Duodenal mucosa (tissue), 2 donors: ENCODE data around the gene NKX6-2.

Source experiments
- H3K27ac ChIP-seq: one replicate; pipeline ENCODE4 v1.7.0; 2013; ENCODE audit warnings: low read depth, low read length
- H3K27me3 ChIP-seq, 2 donors: one replicate each; pipeline ENCODE4 v1.7.0; 2013; ENCODE audit warnings: low read length in 2 of 2, control low read depth in 1 of 2; ENCODE audit not compliant: insufficient read depth in 2 of 2, control insufficient read depth in 1 of 2
- H3K36me3 ChIP-seq, 2 donors: one replicate each; pipeline ENCODE4 v1.7.0; 2013; ENCODE audit warnings: low read length in 2 of 2, control low read depth in 1 of 2; ENCODE audit not compliant: insufficient read depth in 2 of 2, control insufficient read depth in 1 of 2
- H3K4me1 ChIP-seq, 2 donors: one replicate each; pipeline ENCODE4 v1.7.0; 2013; ENCODE audit warnings: low read length in 2 of 2, control low read depth in 1 of 2; ENCODE audit not compliant: insufficient read depth in 2 of 2, control insufficient read depth in 1 of 2
- H3K4me3 ChIP-seq, 2 donors: one replicate each; pipeline ENCODE4 v1.7.0; 2013; ENCODE audit warnings: low read length in 2 of 2, low read depth in 1 of 2
- H3K9ac ChIP-seq, 2 donors: one replicate each; pipeline ENCODE4 v1.7.0; 2013; ENCODE audit warnings: low read length in 2 of 2, low read depth in 1 of 2
- H3K9me3 ChIP-seq, 2 donors: one replicate each; pipeline ENCODE4 v1.7.0; 2013; ENCODE audit warnings: low read length in 2 of 2, control low read depth in 1 of 2; ENCODE audit not compliant: control insufficient read depth in 1 of 2

NKX6-2 gene

DNA sequence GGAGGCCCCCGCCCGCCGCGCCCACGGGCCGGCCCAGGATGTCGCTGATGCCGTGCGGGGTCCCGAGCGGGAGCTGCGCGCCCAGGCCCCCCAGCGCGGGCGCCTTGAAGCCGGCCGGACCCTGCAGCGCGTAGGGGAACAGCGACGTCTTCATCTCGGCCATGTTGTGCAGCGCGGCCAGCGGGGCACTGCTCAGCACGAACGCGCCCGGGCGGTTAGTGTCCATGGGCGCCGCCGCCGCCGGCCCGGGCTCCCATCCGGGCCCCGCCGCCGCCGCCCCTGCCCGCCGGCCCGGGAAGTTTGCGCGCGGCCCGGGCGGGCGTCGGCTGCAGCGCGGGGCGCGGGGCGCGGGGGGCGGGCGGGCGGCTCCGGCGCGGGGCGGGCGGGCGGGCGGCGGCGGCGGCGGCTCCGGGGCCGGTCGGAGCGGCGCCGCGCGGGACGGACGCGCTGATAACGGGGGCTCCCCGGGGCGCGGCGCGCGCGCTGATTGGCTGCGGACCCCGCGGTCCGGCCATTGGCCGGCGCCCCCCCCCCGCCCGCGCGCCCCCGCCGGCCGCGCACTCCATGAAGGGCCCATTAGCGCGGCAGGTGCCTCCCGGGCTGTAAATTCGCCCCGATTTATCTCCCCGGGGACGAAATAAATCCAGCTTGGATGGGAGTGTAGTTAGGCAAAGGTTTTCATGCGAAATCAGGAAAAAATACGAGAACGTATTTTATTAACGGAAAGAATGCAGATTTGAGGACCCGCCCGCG is at the start of gene NKX6-2:
TSS of gene NKX6-2 (minus strand) at position 425 of the 753 bp plus-strand sequence. CDS start at position 226, 199 bp downstream.
- Histone ChIP-seq H3K27me3 (peaks cover 13 to 22% of the 10 kb centered on the region in 2 donors), H3K9me3 (no peaks in the 10 kb centered on the region), H3K9ac (no peak within 1 kb of the TSS), H3K36me3 (peaks cover 4 to 20% of the 10 kb centered on the region in 2 donors), H3K4me3 (no peak within 1 kb of the TSS), H3K27ac (no peak within 1 kb of the TSS), H3K4me1 (no peaks in the 10 kb centered on the region)

DNA sequence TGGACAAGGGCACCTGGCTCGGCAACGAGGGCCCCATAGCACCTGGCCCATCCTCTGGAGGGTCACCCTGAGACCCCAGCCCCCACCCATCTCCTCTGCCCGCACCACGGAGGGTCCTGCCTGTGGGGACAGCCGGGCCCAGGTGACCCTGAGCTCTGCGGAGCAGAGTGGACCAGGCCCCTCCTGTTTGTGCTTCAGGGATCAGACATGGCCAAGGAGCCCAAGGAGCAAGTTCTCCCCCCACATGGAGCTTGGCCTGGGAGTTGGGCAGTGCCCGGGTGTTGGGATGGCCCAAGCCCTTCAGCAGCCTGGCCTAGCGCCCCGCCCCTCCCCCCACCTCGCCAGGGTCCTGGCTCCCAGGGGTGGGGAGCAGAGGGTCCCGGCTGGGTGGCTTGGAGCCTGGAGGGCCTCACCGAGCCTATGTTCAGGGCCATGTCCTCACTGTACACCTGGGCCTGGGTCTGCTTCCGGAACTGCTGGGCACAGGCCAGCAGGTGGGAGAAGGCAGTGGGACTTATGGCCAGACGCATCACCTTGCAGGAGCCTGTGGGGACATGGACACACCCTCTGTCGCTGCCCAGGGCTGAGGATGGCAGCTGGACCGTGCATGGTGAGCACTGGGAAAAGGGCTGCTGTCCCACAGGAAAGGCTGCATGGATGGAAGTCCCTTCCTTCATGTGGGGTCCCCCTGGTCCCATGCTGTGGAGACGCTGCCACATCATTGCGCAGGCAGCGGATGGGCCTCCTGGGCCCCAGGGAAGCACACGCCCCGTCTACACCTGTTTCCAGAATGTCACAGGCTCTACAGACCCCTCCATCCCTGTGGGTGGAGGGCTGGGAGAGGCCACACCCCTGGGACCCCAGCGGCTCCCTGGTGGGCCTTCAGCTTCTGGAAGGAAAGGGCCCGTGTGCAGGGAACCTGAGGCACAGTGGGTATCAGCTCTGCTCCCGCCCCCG is 49.2 kb upstream of the NKX6-2 start:
- H3K4me3 ChIP-seq = no peak overlapping the region
- peaks cover 10 to 18% of the 10 kb centered on the region in 2 donors for H3K27me3 ChIP-seq
- no peak overlapping the region for H3K9ac ChIP-seq
- H3K4me1 ChIP-seq = no peaks in the 10 kb centered on the region
- no peak overlapping the region for H3K27ac ChIP-seq
- H3K9me3 ChIP-seq = no peaks in the 10 kb centered on the region
- no peaks in the 10 kb centered on the region for H3K36me3 ChIP-seq

DNA sequence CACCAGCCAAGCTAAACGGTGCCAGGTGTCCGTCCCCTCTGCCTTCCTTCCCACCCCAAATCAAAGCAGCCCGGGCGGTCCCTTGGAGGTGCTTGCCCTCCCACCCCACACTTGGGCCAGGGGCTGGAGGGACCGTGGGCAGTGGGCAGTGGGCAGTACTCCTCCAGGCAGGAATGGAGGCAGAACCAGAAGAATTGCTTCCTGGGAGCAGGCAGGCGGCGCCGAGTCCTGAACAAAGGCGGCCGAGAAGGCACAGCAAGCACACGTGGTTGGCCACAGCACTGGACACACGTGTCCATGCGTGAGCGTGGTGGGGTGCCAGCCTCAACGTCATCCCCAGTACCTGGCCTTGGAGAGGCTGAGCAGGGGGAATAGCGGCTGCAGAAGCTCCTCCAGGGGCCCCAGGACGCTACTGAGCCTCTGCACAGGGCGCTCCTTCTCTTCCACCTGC is 48.4 kb upstream of the NKX6-2 start:
- Histone ChIP-seq H3K27me3 (peaks cover 10 to 18% of the 10 kb centered on the region in 2 donors), H3K9ac (no peak overlapping the region), H3K4me1 (no peaks in the 10 kb centered on the region), H3K27ac (no peak overlapping the region), H3K4me3 (no peak overlapping the region), H3K9me3 (no peaks in the 10 kb centered on the region), H3K36me3 (no peaks in the 10 kb centered on the region)

DNA sequence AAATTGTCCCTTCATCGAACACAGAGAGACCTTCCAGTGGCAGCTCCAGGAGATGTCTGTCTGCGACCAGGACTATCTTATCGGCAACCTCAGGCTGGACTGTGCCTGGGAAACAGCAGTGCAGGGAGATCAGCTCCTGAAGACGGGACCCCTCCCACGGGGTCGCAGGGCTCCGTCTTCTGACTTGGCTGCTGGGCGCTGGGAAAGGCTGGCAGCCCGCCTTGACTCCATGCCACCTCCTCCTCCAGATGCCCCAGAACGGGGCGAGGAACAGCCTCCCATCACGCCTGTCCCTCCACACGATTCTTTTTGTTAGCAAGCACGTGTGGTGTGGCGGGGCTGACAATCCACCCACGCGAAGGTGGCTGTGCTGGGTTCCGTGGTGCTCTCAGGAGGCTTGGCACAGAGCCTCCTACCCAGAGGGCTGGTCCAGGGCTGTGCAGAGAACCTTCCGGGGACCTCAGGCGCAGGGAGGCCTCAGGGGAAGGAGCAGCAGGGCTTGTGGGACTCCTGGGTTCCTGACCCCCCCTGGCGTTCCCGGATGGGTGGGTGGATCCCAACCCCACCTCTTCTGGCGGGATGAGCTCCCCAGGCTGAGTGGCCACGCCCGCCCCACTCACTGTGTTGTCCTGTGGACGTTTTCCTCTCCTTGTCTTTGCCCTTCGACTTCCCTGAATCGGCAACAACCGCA is 47.6 kb upstream of the NKX6-2 start:
- H3K4me3 ChIP-seq = no peak overlapping the region
- no peak overlapping the region for H3K27ac ChIP-seq
- no peaks in the 10 kb centered on the region for H3K4me1 ChIP-seq
- H3K9me3 ChIP-seq = no peaks in the 10 kb centered on the region
- H3K9ac ChIP-seq = no peak overlapping the region
- H3K27me3 ChIP-seq = peaks cover 10 to 18% of the 10 kb centered on the region in 2 donors
- no peaks in the 10 kb centered on the region for H3K36me3 ChIP-seq

DNA sequence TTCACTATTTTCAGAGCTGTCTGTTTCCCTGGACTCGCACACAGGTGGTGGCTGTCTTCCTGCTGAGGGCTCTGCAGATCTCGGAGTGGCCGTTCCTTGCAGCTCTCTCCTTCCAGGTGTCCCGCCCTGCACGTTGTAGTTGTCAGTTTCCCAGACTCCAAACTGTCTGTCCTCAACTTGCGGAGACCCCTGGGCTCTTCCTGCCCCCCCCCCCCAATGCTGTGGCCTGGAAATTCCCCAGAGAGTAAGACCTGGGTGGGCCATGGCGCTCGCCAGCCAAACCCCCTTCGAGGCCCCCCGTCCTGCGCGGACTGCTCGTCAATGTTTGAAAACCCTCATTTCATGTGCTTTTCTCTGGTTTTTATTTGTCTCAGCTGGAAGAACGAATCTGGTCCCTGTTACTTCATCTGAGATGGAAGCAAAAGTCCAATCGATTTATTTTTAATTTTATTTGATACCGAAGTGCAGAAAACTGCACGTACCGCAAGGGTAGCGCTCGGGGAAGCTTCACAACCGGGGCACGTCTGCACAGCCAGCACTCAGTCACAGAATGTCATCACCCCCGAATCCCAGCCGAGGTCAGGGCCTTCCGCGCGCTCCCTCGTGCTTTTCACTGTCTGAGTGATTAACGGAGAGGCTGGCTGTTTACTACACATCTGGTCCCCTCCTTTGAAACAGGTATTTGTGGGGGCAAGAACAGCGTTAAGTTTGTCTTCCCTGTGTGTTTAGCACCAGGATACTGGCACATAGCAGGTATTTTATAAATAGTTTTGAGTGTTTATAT is 46.4 kb upstream of the NKX6-2 start:
- no peak overlapping the region for H3K27ac ChIP-seq
- no peaks in the 10 kb centered on the region for H3K9me3 ChIP-seq
- no peaks in the 10 kb centered on the region for H3K36me3 ChIP-seq
- no peak overlapping the region for H3K9ac ChIP-seq
- H3K4me3 ChIP-seq = no peak overlapping the region
- peaks cover 10 to 18% of the 10 kb centered on the region in 2 donors for H3K27me3 ChIP-seq
- no peaks in the 10 kb centered on the region for H3K4me1 ChIP-seq

DNA sequence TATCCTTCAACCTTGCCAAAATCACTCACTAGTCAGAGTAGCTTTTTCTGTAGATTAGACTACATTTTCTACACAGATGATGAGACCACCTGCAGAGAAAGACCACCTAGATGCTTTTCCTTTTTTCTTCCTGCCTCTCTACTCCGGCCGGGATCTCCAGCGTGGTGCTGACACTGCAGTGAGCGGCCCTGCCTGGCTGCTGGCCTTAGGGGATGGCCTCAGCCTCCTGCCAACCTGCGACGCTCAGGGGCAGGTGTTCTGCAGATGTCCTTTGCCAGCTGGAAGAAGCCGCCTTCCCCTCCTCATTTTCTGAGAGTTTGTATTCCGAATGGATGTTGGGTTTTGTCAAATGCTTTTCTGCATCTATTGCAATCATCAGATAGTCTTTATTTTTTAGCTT is 43.5 kb upstream of the NKX6-2 start:
- H3K9me3 ChIP-seq = peaks cover 0 to 3% of the 10 kb centered on the region in 2 donors
- H3K36me3 ChIP-seq = no peaks in the 10 kb centered on the region
- H3K4me1 ChIP-seq = no peaks in the 10 kb centered on the region
- H3K9ac ChIP-seq = no peak overlapping the region
- H3K27ac ChIP-seq = no peak overlapping the region
- H3K27me3 ChIP-seq = peaks cover 10 to 15% of the 10 kb centered on the region in 2 donors
- no peak overlapping the region for H3K4me3 ChIP-seq

DNA sequence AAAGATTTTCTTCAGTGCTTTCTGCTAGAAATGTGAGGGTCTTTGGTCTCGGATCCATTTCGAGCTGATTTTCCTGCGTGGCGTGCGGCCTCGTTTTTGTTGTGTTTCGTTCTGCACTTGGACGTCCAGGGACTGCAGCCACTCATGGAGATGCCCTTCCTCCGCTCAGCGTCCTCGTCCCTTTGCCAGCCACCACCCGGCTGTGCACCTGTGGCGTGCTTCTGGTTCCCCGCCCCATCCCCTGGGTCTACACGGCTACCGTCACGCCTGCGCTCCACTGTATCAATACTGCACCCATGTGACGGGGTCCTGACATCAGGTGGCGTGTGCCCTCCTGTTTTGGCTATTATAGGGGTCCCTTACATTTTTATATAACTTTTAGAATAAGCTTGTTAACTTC is 42.7 kb upstream of the NKX6-2 start:
- H3K27me3 ChIP-seq = peaks cover 8 to 10% of the 10 kb centered on the region in 2 donors
- no peaks in the 10 kb centered on the region for H3K4me1 ChIP-seq
- peaks cover 0 to 3% of the 10 kb centered on the region in 2 donors for H3K9me3 ChIP-seq
- H3K9ac ChIP-seq = no peak overlapping the region
- H3K4me3 ChIP-seq = no peak overlapping the region
- H3K36me3 ChIP-seq = no peaks in the 10 kb centered on the region
- H3K27ac ChIP-seq = no peak overlapping the region

DNA sequence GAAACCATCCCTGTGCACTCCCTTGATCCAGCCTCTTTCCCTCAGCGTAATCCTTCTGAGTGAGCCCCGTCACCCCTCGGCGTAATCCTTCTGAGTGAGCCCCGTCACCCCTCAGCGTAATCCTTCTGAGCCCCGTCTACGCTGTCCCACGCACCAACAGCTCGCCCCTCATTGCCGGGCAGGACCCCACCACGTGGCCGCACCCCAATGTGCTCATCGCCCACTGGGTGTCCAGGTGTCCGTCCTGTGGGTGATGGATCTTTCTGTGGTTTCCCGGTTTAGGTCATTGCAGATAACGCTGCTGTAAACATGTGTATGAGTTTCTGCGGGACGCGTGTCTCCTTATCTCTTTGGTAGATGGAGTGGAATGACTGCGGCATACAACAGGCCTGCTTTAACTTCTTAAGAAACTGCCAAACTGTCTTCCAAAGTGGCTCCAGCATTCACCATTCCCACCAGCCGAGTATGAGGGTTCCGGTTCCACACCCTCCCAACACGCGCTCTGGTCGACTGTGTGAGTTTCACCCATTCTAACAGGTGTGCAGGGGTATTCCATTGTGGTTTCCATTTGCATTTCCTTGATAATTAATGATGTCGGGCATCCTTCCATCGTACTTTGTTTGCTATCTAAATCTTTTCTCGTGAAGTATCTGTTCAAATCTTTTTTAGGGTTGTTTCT is 42.1 kb upstream of the NKX6-2 start:
- Histone ChIP-seq H3K9me3 (peaks cover 0 to 3% of the 10 kb centered on the region in 2 donors), H3K4me1 (no peaks in the 10 kb centered on the region), H3K9ac (no peak overlapping the region), H3K36me3 (no peaks in the 10 kb centered on the region), H3K4me3 (no peak overlapping the region), H3K27ac (no peak overlapping the region), H3K27me3 (peaks cover 5 to 10% of the 10 kb centered on the region in 2 donors)

DNA sequence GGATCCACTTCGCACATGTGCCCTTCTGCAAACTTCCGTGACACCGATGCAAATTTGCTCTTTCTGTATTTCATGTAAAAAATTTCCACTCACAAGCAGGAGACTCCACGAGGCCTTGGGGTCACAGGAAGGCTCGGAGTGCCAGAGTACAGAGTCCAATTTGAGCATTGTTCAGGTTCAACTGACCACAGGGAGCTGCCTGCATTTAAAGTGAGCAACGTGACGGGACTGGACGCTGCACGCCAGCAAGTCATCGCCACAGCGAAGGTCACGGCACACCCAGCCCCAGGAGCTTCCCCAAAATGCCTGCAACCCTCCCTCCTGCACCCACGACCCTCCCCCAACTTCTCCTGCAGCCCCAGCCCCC is 41.5 kb upstream of the NKX6-2 start:
- Histone ChIP-seq H3K4me3 (no peak overlapping the region), H3K9me3 (peaks cover 0 to 3% of the 10 kb centered on the region in 2 donors), H3K27ac (no peak overlapping the region), H3K36me3 (no peaks in the 10 kb centered on the region), H3K4me1 (no peaks in the 10 kb centered on the region), H3K9ac (no peak overlapping the region), H3K27me3 (peaks cover 0 to 8% of the 10 kb centered on the region in 2 donors)
